Measurements from ENCODE around the gene TBCE. TPM values are rescaled to one million over a fixed set of nuclear protein-coding genes. Genes with fewer than 3 reads are reported as not detected.
"Not testable (repeated sequence)": the region's sequence is repeated elsewhere in the genome, so short reads cannot be mapped to it uniquely, and the experiment has no call there.

Gene TBCE
- total RNA-seq, 1 experiment from 2014 or later, result 41.6 TPM

DNA sequence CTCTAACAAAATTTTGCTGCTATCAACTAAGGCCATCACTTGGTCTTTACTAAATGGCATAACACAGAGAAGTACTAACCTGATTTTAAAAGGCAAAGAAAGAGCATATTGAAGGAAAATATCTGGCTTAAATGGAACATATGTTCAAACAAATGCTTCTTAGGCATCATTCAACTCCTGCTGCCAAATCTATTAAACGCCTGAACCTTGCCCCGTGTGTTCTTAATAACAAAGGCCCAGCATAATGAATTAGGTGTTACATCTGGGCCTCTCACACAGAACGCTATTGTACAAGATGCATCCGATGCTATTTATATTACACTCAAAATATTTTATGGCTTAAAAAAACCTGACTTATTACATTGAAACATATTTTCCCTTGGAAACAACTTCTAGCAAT is 88.6 kb downstream of the TBCE start:
- no peak overlapping the region for H3K18ac ChIP-seq (ENCODE audit: insufficient read length, low read depth, low read length)
- no peaks in the 10 kb centered on the region; a peak in 1 of 4 replicates for H3K4me1 Mint-ChIP-seq

GRCh38 chr1:235457856-235458255 is 90.6 kb downstream of the TBCE start:
- H3K79me1 ChIP-seq (ENCODE audit: insufficient read depth, low read depth, low read length, poor library complexity, severe bottlenecking); H4K91ac ChIP-seq (ENCODE audit: insufficient read length, low read depth, low read length); H3K4me1 Mint-ChIP-seq; H3K18ac ChIP-seq (ENCODE audit: insufficient read length, low read depth, low read length); H3K9me3 ChIP-seq (ENCODE audit: control insufficient read depth, low read depth, low read length); H3K4me1 ChIP-seq (ENCODE audit: insufficient read depth, low read length); H3K4me3 Mint-ChIP-seq; H3K4ac ChIP-seq (ENCODE audit: low read depth, low read length); H4K8ac ChIP-seq (replicated peaks; ENCODE audit: insufficient read length, low read depth, low read length); H4K5ac ChIP-seq (ENCODE audit: insufficient read length, low read depth, low read length); H3K27me3 ChIP-seq (ENCODE audit: insufficient read depth, low read length); H2BK120ac ChIP-seq (ENCODE audit: low read depth, low read length, poor library complexity, severe bottlenecking); H3K4me2 ChIP-seq (ENCODE audit: insufficient read depth, insufficient read length, low read length); H3K56ac ChIP-seq (ENCODE audit: insufficient read length, low read depth, low read length); H2AK5ac ChIP-seq (ENCODE audit: insufficient read length, low read length); H2BK15ac ChIP-seq (ENCODE audit: low read depth, low read length); H3K79me2 ChIP-seq (ENCODE audit: insufficient read depth, low read length); H3T11ph ChIP-seq (ENCODE audit: low read length); H2BK12ac ChIP-seq (ENCODE audit: insufficient read length, low read depth, low read length); H2BK5ac ChIP-seq (ENCODE audit: insufficient read length, low read length); H3K27me3 Mint-ChIP-seq (ENCODE audit: low read depth); H3K23ac ChIP-seq (ENCODE audit: insufficient read length, low read depth, low read length); H4K20me1 ChIP-seq (ENCODE audit: control insufficient read depth, insufficient read depth, insufficient read length); H3K27ac Mint-ChIP-seq; H3K9ac ChIP-seq (ENCODE audit: extremely low read depth, insufficient read length, low read length); H2AFZ ChIP-seq (ENCODE audit: low read length); H3K27ac ChIP-seq (ENCODE audit: insufficient read length, low read depth, low read length); H3K9me3 Mint-ChIP-seq; H3K14ac ChIP-seq (ENCODE audit: insufficient read depth, low read length); H3K23me2 ChIP-seq (ENCODE audit: insufficient read length, low read depth, low read length, poor library complexity, severe bottlenecking); H2BK20ac ChIP-seq (ENCODE audit: low read depth, low read length, poor library complexity, severe bottlenecking); DNase-seq: not testable (repeated sequence)
- no CpG with 5 or more reads among the region's 7 CpGs for WGBS (ENCODE audit: extremely low coverage, insufficient read length, low lambda C conversion rate)
- peaks cover 1 to 37% (median 16%) of the 10 kb centered on the region in 3 experiments; a peak in 6 of 7 replicates for H3K36me3 Mint-ChIP-seq (ENCODE audit: insufficient read depth in 1 of 3, low read depth in 3 of 3)

More for the DNA sequence above, 88.6 kb downstream of the TBCE start:
- no peaks in the 10 kb centered on the region for H3K4me1 ChIP-seq (ENCODE audit: insufficient read depth, low read length)
- no peak for TF ChIP-seq CTCF (conservative IDR thresholded peaks at IDR 0.05)
- no peak overlapping the region for H4K91ac ChIP-seq (ENCODE audit: insufficient read length, low read depth, low read length)
- DNase-seq, result no peak
- no peaks in the 10 kb centered on the region for H4K20me1 ChIP-seq (ENCODE audit: control insufficient read depth, insufficient read depth, insufficient read length)
- no peak overlapping the region for H2BK12ac ChIP-seq (ENCODE audit: insufficient read length, low read depth, low read length)
- no peak overlapping the region for H2AFZ ChIP-seq (ENCODE audit: low read length)
- no peak overlapping the region for H3K9ac ChIP-seq (ENCODE audit: extremely low read depth, insufficient read length, low read length)
- no peaks in the 10 kb centered on the region for H3K23me2 ChIP-seq (ENCODE audit: insufficient read length, low read depth, low read length, poor library complexity, severe bottlenecking)
- no CpG with 5 or more reads among the region's 4 CpGs for WGBS (ENCODE audit: extremely low coverage, insufficient read length, low lambda C conversion rate)
- no peak overlapping the region for H3K4ac ChIP-seq (ENCODE audit: low read depth, low read length)
- Mint-ChIP-seq H3K36me3 (ENCODE audit: insufficient read depth in 1 of 3, low read depth in 3 of 3) (peaks cover 7 to 47% (median 18%) of the 10 kb centered on the region in 3 experiments; a peak in 6 of 7 replicates), H3K27ac (no peak overlapping the region; a peak in 1 of 7 replicates), H3K9me3 (no peaks in the 10 kb centered on the region), H3K27me3 (ENCODE audit: low read depth) (no peaks in the 10 kb centered on the region), H3K4me3 (no peak overlapping the region)
- H3T11ph ChIP-seq (ENCODE audit: low read length), result no peak overlapping the region
- H3K23ac ChIP-seq (ENCODE audit: insufficient read length, low read depth, low read length), result no peak overlapping the region
- H3K79me1 ChIP-seq (ENCODE audit: insufficient read depth, low read depth, low read length, poor library complexity, severe bottlenecking), result no peaks in the 10 kb centered on the region
- no peak overlapping the region for H3K56ac ChIP-seq (ENCODE audit: insufficient read length, low read depth, low read length)
- no peak overlapping the region for H3K27ac ChIP-seq (ENCODE audit: insufficient read length, low read depth, low read length)
- H2BK5ac ChIP-seq (ENCODE audit: insufficient read length, low read length), result no peak overlapping the region
- no peak overlapping the region for H2BK20ac ChIP-seq (ENCODE audit: low read depth, low read length, poor library complexity, severe bottlenecking)
- H2BK15ac ChIP-seq (ENCODE audit: low read depth, low read length), result no peak overlapping the region
- no peak overlapping the region for H2AK5ac ChIP-seq (ENCODE audit: insufficient read length, low read length)
- H4K5ac ChIP-seq (ENCODE audit: insufficient read length, low read depth, low read length), result no peak overlapping the region
- no peak overlapping the region for H2BK120ac ChIP-seq (ENCODE audit: low read depth, low read length, poor library complexity, severe bottlenecking)
- H3K79me2 ChIP-seq (ENCODE audit: insufficient read depth, low read length), result no peaks in the 10 kb centered on the region
- H3K4me2 ChIP-seq (ENCODE audit: insufficient read depth, insufficient read length, low read length), result no peak overlapping the region
- no peak overlapping the region for H3K14ac ChIP-seq (ENCODE audit: insufficient read depth, low read length)
- H3K27me3 ChIP-seq (ENCODE audit: insufficient read depth, low read length), result no peaks in the 10 kb centered on the region
- H3K9me3 ChIP-seq (ENCODE audit: control insufficient read depth, low read depth, low read length), result no peaks in the 10 kb centered on the region
- H4K8ac ChIP-seq (replicated peaks; ENCODE audit: insufficient read length, low read depth, low read length), result no peak overlapping the region
